HG03064 (cell line): ENCODE data around the gene MAGEA10.
"Not testable (repeated sequence)": the region's sequence is repeated elsewhere in the genome, so short reads cannot be mapped to it uniquely, and the experiment has no call there.

Experiments used
- ATAC-seq: cut with Tn5 transposase; IDR thresholded peaks from one replicate; pipeline ENCODE4 v1.9.1; 2021; ENCODE audit warnings: low read depth; ENCODE audit not compliant: unreplicated experiment

The MAGEA10 gene

GRCh38 chrX:152138388-152138784 is at the start of gene MAGEA10:
Gene MAGEA10 (minus strand): TSS chrX:152138577. CDS start chrX:152135620, 2,957 bp downstream.
- no peak for ATAC-seq

- no peak for ATAC-seq
Measured at GRCh38 chrX:152177497-152178269, 39.3 kb upstream of the MAGEA10 start.

GRCh38 chrX:152177052-152177451 is 38.7 kb upstream of the MAGEA10 start:
- ATAC-seq: no peak

DNA sequence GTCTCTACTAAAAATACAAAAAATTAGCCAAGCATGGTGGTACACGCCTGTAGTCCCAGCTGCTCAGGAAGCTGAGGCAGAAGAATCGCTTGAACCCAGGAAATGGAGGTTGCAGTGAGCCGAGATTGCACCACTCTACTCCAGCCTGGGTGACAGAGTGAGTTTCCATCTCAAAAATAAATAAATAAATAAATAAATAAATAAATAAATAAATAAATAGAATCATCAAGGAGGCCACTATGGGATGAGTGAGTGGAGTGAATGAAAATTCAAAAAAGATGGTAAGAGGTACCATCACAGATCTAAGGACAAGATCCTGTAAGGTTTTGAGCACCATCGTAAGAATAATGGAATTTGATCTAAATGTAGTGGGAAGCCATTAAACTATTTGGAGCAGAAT is 37.5 kb upstream of the MAGEA10 start:
- not testable (repeated sequence) for ATAC-seq

GRCh38 chrX:152173923-152174322 is 35.5 kb upstream of the MAGEA10 start:
- ATAC-seq: not testable (repeated sequence)

- ATAC-seq: no peak
Measured at GRCh38 chrX:152170621-152171020, 32.2 kb upstream of the MAGEA10 start.

DNA sequence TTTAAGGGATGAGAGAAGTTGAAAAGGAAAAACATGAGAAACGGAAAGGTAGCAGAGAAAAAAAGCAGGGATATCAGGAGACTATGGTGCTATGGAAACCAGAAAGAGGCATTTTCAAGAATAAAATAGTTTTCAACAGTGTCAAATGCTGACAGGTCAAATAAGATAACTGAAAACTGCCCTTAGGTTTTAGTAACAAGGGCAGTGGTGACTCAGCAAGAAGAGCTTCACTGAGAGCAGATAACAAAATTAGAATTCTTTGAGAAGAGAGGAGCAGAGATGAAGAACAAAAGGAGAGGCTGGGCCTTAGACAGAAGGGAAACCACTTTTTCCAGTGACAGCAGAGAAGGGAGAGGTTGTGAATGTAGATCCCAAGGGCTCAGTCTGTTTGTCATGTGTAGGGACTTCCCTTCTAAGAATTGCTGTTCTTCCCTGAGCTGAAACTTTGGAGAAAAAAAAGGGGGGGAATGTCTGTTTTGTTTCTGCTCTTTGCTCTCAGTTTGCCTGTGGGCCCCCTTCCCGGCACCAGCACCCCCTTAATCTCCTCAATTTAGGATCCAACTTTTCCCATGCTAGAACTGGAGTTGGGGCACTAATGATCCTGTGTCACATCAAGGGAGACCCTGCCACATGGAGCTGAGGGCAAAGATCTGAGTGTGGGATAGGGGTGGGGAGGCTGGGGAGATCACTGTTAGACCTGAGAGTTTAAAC is 26.8 kb upstream of the MAGEA10 start:
- ATAC-seq: no peak

GRCh38 chrX:152157042-152157441 is 18.7 kb upstream of the MAGEA10 start:
- ATAC-seq: no peak

DNA sequence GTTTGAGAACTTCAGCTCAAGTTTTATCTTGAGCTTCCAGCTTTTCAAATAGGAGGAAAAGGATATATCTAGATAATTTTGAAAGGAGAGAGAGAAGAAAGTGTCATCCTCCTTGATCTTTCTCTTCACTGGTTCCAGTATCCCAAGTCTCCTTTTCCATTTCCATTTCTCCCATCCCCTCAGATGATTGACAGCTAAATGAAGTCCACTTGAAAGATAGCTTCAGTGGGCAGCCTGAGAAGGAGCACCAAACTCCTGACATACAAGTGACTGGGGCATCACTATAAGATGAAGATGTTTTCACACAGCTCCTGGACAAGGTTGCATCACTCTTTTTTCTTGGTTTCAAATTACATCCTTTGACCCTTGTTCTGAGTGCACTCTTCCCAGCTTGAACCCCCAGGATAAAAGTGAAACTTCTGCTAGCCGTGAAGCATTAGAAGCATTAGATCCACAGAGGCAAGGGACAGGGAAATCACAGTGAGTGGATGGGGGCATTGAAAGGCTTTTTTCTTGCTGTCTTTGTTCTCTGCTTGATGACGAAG is 17.5 kb upstream of the MAGEA10 start:
- ATAC-seq: no peak

DNA sequence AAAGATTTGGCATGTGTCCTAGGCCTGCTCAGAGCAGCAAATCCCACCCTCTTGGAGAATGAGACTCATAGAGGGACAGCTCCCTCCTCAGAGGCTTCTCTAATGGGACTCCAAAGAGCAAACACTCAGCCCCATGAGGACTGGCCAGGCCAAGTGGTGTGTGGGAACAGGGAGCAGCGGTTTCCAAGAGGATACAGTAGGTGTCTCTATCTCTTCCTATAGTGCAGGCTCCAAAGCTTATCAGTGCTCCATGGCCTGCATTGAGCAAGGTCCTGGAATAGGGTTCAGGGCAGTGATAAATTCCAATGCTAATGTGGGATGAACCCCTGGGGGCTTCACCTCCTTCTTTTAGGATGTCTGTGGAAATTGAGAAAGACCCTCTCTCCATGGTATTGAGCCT is 15.7 kb upstream of the MAGEA10 start:
- ATAC-seq: no peak

DNA sequence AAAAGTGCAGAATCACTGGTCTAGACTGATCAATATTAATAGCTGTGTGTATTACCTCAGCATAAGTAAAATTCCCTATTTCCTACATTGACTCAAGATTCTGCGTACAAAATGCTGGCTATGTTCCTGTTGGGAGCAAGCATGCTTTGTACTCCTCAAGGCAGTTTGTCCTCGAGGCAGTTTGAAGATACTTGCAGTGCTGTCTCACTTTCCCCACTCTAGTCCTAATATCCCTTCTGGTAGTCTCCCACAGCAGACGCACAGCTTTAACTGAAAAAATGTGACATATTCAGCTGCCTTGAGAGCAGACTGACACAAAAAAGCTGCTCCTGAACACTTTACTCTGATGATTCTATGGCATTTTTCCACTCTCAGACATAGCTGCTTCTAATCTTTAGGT is 12.9 kb upstream of the MAGEA10 start:
- no peak for ATAC-seq

DNA sequence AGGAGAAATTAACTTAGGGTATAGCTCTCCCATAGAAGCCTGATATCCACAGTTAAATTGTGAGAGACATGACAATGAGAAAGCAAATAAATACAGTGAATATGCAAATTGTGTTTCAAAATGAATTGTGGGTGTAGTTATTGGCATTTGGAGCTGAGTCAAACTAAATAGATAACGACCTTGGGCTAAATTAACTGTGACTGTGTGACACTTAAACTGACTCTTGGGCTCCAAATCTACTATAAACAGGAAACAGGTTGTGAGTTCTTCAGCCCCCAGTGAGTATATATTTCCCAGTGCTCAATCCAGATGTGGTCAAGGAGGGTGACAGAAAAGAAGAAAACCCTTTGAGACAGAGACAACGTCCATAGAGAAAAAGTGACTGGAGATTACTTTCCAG is 11.3 kb upstream of the MAGEA10 start:
- ATAC-seq: no peak

- ATAC-seq: no peak
Measured at GRCh38 chrX:152139589-152139988, 1.2 kb upstream of the MAGEA10 start.

GRCh38 chrX:152137771-152138387 is 498 bp downstream of the MAGEA10 start:
- ATAC-seq: no peak

- no peak for ATAC-seq
Measured at GRCh38 chrX:152136312-152136711, 2.1 kb downstream of the MAGEA10 start.

DNA sequence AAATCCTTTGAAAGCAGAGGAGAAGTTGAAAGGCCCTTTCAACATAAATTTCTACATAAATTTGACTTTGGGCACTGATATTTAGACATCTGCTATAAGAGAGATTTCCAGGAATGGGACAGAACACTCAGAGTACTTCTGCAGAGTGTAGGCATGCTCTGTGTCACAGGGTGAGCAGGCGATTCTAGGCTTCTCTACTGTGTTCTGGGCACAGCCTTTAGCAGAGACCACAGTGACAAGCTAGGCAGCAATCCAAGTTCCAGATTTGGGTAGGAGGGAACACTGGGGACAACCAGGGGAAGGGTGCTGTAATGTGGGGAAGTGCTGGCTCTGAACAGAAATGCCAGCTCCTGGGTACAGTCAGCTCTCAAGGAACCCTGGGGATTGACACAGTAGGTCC is 6.9 kb downstream of the MAGEA10 start:
- no peak for ATAC-seq

DNA sequence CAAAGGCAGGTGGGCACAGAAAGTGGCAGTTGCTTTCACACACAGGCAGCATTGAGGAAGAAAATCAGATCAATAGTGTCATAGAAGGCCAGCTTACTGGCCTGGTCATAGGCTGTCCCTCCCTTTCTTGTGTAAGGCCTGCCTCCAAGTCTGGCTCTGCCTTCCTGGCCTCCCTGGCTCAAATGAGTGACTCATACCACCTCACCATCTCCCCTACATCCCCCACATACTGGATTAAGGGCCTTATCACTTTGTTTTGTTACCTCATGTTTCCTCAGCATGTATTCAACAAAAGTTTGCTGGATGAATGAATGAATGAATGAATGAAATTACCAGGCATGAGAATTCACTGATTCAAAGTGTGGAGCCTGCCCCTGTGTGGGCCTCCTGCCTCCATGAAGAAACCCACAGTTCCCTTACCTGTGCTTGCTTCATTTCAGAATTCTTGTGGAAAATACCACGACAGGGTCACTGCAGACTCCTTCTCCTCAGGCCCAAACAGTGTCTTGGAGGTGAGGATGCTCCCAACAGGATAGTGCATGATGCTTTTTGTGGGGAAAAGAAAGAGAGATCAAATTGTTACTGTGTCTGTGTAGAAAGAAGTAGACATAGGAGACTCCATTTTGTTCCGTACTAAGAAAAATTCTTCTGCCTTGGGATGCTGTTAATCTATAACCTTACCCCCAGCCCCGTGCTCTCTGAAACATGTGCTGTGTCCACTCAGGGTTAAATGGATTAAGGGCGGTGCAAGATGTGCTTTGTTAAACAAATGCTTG is 9.1 kb downstream of the MAGEA10 start:
- not testable (repeated sequence) for ATAC-seq

- ATAC-seq: no peak
Measured at GRCh38 chrX:152117305-152117704, 21.1 kb downstream of the MAGEA10 start.

DNA sequence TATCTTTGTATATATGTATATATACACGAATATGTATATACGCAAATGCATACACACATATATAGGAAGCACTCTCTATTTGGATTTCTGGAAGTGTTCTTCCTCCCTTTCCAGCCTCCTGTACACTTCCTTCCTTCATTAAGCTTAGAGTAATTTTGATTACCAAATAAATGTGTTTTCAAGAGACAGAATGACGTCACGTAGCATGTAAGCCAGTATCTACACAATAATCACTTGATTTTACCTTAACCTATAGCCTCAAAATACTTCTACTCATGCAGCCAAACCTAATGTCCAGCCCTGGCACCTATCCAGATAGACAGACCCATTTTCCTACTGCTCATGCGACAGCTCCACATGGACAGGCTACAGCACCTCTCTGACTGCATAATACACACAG is 29.9 kb downstream of the MAGEA10 start:
- ATAC-seq: no peak

- ATAC-seq: no peak
Measured at GRCh38 chrX:152103866-152104265, 34.5 kb downstream of the MAGEA10 start.

- no peak for ATAC-seq
Measured at GRCh38 chrX:152086141-152086540, 52.2 kb downstream of the MAGEA10 start.
